T-helper 9 cell (primary cell): ENCODE measurements around the gene PARD3B.
"Not testable (repeated sequence)": the region's sequence is repeated elsewhere in the genome, so short reads cannot be mapped to it uniquely, and the experiment has no call there.

Experiments used
- DNase-seq: peaks from one replicate; pipeline ENCODE4 v3.0.0-alpha.2; 2020

PARD3B gene

DNA sequence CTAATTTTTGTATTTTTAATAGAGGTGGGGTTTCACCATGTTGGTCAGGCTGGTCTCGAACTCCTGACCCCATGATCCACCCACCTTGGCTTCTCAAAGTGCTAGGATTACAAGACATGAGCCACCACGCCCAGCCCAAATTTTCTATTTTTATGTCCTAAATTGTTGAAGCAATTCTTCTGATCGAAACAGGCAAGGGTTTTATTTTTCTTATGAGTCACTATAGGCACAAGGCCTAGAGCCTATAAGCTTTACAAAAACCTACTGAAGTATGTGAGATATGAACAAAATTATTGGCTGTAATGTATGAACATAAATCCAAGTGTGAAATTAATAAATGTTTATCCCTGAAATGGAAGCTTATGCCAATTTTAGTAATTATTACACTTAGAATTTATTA is 672.8 kb downstream of the PARD3B start:
- DNase-seq, result no peak

DNA sequence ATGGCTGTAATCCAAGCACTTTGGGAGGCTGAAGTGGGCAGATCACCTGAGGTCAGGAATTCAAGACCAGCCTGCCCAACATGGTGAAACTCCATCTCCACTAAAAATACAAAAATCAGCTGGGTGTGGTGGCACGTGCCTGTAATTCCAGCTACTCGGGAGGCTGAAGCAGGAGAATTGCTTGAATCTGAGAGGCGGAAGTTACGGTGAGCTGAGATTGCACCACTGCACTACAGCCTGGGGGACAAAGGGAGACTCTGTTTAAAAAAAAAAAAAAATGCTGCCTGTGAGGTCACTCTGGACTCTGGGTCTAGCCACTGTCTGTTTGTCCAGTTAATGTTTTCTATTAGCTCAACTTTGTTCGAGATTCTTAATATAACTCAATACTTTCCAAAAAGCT is 673.5 kb downstream of the PARD3B start:
- DNase-seq, result not testable (repeated sequence)

DNA sequence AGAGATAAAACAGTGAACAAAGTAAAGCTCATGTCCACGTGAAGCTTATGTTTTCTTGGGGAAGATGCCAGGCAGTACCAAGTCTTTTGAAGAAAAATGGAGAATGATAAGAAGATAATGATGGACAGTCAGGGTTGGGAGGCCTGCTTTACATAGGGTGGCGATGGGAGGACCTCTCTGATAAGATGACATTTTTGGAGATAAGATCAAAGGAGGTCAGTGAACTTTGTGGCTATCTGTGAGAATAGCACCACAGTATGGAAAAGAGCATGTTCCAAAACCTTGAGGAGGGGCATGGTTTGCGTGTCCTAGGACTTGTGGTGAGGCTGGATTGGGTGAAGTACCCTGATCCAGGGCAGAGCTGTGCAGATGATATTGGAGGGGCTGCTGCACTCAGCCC is 675.3 kb downstream of the PARD3B start:
- no peak for DNase-seq

DNA sequence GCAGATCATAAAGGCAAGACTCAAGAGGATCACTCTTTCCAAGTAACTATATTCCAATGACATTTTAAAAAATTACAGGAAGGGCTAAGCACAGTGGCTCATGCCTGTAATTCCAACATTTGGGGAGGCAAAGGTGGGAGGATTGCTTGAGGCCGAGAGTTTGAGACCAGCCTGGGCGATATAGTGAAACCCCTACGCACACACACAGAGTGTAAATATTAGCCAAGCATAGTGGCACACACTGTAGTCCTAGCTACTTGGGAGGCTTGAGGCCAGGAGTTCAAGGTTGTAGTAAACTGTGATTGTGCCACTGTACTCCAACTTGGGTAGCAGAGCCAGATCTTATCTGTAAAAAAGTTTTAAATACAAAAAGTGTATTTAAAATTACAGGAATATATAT is 686.8 kb downstream of the PARD3B start:
- no peak for DNase-seq

DNA sequence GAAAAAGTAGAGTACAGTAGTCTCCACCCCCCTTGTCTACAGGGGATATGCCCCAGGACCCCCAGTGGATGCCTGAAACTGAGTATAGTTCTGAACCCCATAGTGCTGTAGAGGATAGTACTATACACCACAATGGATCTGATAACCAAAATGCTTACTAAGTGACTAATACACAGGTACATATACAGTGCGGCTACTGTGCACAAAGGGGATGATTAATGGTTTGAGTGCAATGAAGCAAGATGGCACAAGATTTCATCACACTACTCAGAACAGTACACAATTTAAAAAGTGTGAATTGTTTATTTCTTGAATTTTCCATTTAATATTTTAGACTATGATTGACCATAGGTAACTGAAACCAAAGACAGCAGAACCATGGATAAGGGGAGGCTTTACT is 690.2 kb downstream of the PARD3B start:
- no peak for DNase-seq

DNA sequence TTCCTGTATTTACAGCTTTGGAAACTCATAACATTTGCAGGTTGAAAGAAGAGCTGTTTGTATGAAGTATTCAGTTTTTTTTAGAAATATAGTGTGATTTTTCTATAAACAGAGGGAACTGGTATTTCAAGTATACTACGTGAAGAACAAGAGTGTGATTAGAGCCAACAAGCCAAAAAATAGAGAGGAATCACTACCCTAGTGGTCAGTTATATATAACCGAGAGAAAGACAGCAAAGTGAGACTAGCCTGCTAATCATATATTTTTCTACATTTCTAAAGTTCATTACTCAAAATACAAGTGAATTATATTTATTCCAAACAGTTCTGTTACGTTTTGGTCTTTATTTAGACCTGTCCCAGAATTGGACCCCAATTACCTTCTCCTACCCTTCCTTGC is 692.2 kb downstream of the PARD3B start:
- DNase-seq, result no peak

DNA sequence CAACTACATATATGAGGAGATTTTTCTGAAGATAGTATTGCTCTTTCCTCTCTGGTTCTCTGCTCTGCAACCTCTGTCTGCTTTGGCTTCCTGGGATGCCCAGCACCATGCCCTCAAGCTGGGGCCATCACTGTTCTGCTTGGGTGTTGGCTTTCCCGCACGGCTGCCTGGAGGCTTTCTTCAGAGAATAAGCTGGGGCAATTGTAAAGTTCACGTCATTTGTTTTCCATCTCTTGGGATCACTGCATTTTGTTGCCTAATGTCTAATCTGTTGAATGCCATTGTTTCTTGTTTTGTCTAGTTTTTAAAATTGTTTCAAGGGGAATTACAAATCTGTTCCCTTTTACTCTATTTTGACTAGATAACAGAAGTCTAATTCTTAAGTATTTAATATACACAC is 699.7 kb downstream of the PARD3B start:
- DNase-seq, result no peak

DNA sequence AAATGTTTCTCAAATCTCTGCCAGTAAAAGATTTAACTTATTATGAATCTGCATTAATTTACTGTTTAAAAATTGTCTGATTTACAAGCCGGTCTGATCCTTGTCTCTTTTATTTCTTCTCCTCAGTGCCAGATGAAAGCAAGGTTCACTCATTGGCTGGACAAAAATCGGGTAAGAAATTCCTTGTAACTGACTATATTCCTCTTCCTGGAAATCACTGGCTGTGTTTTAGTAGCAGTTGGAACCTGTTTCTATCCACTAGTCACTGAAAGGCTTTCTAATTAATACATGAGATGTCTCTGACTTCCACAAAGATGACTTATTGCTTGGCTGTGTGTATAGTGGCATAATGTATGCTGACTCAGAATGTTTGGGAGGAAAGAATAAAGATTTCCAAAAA is 700.4 kb downstream of the PARD3B start:
- no peak for DNase-seq

DNA sequence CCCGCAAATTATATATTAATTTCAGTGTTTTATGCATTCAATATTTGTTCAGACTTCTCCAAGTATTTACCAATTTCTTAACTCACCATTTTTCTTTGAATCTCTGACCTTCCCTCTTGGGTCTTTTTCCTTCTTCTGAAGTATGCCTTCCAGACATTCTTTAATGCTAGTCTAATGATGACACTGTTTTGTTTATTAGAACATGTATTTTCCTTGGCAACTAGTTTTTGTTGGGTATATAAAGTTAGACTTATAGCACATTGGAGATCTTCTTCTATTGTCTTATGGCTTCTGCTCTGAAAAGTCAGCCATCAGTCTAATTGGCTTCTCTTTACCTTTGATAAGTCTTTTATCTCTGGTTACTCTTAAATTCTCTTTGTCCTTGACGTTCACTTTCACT is 713.8 kb downstream of the PARD3B start:
- DNase-seq, result no peak

DNA sequence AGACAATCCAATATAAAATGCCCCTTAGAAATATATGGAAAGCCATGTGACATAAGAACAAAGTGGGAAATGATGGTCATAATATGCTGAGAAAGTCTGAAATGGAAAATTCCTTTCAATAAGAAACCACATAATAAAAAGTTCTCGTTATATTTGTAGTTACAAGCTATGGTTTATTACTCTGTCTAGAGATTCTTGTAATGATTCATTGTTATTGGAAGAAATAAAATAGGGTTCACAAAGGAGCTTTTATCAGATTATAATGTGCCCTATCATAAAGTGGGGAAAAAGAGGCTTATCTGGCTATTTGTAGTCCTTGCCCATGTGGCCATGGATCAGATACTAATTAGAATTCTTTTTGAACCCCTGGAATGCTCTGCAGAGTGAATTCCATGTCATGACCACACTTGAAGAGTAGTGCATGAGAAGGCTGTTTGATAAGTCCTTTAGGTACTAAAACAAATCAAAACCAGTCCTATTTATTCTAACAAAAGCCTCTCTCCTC is 716.3 kb downstream of the PARD3B start:
- no peak for DNase-seq

DNA sequence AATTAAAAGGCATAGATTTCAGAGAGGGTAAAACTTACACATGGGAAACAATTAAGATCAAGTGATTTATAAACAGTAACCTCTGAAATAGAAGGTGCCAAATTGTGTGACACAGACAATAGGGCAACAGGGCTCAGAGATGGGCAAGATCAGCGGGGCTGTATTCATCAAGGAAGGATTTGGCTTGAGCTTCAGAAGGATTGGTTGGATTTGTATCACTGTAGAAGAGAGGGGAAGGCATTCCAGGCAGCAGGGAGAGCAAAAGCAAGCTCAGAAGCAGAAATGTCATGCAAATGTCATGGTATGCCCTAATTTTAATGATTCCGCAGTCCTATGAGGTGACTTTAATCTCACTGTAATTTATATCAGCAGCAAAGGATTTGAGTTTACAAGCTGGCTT is 722.0 kb downstream of the PARD3B start:
- DNase-seq, result no peak

DNA sequence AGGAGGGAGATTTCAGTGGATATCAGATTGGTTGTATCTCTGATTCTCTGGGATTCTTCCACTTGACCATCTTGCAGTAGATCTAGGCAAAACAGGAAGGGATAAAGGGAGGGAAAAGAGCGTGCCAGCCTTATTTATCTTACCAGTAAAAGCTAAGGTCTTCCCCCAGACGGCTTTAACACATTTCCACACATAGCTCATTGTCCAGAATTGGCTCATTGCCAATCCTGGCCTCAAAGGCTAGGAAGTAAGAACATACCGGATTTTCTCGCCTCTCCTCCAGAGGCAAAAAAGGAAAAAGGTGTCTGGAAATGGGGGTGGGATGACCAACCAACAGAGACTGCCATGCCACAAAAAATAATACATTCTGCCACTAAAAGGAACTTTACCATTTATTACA is 725.4 kb downstream of the PARD3B start:
- no peak for DNase-seq

DNA sequence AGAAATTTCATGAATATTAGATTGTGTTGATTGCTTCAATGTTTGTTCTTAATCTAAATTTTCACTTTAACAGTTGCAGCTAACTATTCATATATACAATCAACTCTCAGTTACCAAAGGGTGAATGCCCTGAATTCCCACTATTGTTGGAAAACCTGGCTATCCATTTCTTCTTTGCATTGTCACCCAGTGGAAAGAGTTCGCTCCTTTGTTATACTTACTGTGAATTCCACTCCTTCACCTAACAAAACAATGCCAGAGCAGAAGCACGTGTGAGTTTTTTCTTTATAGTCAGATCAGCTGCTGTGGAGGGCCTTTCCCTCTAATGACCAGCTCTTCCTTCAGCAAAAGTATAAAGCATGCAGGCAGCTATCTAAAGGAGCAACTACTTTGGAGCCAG is 727.9 kb downstream of the PARD3B start:
- DNase-seq, result no peak

DNA sequence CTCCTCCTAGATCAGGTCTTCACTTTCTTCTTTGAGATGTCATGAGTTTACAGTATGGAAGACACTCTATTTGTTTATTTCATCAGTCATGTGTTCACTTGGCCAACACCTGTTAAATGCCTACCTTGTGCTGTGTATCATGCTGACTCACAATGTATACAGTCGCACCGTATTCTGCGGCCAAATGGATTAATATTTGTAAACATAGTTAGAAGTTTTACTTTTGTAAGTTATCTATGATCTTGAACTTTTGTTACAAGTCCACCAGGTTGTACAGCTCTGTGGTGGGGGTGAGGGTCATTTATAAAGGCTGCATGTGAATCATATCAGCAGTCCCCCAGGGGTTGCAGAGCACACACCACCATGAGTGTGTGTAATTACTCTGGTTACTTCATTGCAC is 728.4 kb downstream of the PARD3B start:
- DNase-seq, result no peak

DNA sequence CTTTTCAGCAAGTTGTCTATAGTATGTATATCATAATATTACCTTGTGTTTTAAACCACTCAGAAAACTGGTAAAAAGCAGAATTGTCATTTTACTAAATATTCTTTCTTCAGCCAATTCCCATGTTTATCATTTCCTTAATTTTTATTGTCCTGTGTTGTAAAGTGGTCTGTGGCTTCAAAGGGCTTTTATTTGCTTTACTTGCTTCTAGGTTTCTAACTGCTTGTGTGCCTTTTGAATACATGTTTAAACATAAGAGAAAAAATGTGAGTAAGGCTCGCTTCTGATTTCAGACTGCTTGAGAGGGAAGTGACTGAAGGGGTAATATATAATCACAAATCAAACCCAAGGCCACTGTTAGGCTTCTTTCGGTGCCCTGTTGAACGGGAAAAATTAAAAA is 729.5 kb downstream of the PARD3B start:
- DNase-seq, result no peak

DNA sequence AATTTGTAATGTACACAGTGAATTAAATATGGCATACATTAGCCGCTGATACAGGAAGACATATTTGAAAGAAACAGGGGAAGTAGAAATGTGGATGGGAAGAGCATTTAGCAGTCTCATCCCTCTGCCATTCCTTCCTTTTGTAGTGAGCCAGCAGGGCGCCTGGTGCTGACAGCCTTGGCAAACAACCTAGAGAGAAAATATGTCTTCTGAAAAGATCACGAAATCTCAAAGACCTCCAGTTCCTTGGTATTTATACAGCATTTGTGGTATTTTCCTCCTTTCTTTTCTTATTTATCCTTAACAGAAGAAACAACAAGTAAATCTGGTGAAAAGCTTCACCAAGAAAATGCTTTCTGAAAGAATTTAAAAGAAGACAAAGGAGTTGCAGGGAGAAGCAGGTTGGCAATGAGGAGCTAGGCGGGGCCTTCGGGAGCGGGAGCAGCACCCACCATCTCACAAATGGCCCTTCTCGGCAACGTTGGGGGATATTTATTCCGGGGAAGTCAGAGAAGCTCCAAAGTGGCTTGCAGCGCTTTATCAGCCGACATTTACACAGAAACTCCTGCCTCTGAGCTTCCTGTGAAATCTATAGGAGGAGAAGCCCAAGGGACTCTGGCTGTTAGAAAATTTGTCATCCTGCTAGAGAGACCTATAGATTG is 731.0 kb downstream of the PARD3B start:
- no peak for DNase-seq

DNA sequence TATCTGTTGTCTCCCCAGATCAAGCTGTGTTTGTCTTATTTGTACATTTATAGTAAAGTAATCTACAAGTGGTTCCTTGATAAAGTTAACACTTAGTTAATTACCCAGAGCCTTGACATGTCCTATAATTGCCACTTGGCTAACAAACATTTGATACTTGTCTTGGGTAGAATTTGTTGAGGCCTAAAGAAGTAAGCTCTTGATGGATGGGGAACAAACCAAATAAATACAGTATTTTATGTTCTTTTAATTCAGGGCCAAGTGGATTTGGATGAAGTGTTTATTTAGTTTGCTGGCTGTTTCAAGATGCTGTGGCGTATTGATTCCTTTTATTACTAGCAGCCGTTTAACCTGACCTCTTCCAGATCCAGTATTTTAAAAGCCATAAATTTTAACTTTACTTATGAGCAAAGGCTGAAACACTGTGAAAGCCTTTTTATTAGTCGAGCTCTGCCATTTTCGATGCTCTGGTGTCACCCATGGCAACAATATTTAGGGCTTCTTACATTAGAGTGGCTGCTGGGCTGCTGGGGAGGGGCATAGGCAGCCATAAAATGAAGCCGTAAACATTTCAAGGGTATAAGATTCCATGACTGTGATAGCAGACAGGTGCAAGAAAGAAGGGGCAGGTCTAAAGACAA is 735.4 kb downstream of the PARD3B start:
- DNase-seq, result no peak

DNA sequence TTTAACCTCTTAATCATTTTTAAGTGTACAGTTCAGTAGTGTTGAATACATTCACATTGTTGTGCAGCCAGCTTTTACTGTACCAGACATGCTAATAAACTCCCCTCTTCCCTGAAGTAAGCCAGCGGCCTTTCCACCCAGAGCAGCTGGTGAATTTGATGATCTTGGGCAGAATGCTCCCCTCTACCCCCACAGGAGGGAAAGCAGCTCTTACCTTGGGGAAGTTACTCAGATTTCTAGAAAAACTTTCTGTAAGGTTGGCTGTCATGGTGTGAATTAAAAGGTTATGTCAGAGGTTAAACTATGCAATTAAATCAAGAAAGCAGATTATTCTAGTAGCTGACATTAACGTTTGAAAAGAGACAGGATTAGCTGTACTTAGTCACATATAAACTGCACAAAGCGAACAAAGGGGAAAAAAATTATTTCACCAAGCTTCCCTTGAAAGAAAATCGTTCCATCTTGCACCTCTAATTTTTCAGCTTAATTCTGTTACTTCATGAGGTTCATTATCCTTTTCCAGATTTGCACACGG is 738.5 kb downstream of the PARD3B start:
- DNase-seq, result no peak

DNA sequence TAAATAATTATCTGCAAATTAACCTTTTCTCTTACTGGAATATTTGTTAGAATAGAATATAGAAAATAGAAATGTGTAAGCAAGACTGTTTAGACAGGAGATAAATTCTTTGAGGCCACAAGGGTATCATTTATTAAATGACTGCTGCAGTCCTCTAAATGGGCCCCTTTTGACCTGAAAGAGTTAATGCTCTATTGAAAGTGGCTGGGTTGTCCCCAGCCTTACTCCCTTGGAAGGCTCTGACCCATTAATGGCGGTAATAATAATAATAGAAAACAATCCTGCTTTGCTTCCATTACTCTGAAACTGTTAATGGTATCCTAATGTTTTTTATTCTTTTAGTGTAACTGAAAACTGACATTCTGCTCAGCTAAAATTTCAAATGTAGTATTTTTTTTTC is 739.1 kb downstream of the PARD3B start:
- DNase-seq, result no peak

DNA sequence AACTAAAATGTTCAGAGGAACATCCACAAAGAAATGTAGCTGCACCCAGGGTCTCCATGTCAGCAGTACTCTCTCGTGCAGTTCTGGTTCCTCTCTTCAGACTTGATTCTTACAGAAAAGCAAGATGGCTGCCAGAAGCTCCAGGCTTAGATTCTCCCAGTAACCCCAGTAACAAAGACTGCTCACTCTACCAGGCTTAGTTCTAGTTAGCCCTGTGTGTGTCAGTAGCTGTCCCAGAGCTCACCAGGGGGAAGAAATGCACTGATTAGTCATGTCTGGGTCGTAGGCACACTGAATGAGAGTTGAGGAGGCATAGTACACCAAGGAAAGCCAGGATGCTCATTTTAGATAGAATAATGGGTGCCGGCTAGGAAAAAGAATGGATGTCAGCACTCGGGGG is 742.0 kb downstream of the PARD3B start:
- no peak for DNase-seq

DNA sequence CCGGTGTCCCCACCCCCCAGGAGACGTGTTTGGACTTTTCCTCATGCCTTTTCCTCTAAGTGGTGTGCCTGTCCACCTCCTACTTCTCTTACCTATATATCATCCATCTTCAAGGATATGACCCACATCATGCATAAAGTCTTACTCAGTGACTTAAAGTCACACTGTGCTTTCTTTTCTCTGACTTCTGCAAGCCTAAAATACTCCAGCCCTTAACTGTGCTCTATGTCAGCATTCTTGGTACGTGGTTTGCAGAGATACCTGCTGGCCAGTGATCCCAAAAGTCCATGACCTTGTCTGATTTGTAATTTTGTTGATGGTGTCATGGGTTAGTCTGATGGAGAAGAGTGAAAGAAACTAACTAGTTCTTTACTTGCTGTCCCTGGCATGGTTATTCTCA is 743.4 kb downstream of the PARD3B start:
- DNase-seq, result no peak

DNA sequence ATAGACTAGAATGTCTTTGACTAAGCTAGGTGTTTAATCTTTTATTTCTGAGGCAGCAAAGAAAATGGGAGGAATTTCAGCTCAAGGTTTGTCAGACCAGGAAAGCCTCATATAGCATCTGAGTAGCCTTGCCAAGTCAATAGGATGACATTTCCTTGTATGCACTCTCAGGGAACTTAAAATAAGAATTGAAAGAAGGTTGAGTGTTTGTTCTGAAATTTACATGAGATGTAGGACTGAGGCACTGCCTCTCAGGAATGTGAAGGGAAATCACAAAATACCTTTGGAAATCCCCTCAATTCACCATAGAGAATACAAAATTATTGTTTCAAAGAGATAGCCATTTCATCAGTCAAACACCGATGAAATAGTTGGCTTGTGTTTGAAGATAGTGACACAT is 745.0 kb downstream of the PARD3B start:
- DNase-seq, result no peak

DNA sequence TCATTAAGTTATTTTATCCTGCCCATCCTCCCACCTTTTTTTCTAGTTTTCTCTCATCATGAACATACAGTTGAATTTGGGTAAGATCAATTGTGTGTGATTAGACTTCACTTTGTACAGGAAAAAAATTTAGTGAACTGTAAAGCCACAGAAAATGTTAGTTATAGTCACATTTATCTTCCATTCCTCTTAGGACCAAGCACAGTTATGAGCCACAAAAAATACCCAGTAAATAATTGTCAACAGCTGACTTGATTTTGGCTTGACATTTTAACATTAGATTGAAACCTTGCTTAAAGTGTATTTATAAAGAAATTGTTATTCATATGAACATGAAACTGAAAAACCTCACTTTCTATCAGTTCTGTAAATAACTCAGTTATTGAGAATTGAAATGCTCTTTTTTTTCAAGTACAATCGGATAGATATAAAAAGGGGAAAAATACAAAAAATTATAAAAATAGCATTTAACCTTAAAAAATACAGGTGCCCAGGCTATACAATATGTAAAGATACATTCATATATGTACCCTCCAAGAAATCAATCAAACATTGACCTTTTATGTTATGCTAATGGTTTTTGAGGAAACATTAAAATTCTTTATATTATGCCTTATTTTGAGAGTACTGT is 747.5 kb downstream of the PARD3B start:
- no peak for DNase-seq

DNA sequence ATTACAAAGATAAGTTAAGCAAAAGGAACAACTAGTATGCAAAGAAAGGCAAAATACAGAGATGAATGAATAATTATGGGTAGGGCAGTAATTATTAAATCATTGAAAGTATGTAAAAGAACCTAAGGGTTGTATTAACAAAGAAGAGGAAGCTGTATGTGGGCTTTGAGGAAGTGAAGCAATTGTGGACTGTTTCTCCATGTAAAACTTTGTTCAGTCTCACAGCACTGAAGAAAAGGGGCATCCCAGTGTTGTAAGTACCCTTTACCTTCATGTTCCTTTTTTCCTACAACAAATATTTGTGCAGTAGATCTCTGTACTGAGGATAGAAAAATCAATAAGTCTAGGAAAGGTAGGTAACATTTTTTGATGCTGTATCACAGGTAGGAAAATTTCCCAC is 748.3 kb downstream of the PARD3B start:
- DNase-seq, result no peak
